HG03196 (cell line): Measurements from ENCODE around the gene ZDHHC11B.

Experiments used
- ATAC-seq: cut with Tn5 transposase; IDR thresholded peaks from one replicate; pipeline ENCODE4 v1.9.1; 2021; ENCODE audit not compliant: unreplicated experiment

Gene ZDHHC11B

GRCh38 chr5:663436-664342 is 120.8 kb downstream of the ZDHHC11B start:
- no peak for ATAC-seq

GRCh38 chr5:662751-663435 is 121.6 kb downstream of the ZDHHC11B start:
- no peak for ATAC-seq

GRCh38 chr5:661891-662750 is 122.4 kb downstream of the ZDHHC11B start:
- ATAC-seq: no peak

GRCh38 chr5:660491-661030 is 124.0 kb downstream of the ZDHHC11B start:
- no peak for ATAC-seq
